GM04503 (cell line): ENCODE measurements around the gene GNAI3.

Experiments
- DNase-seq: peaks from one replicate; pipeline ENCODE4 v3.0.0-alpha.2; 2012; ENCODE audit warnings: low read depth

The GNAI3 gene

GRCh38 chr1:109548321-109549267 lies at the start of gene GNAI3:
TSS of gene GNAI3 (plus strand) at chr1:109548615. CDS start at chr1:109548721, 106 bp downstream.
- peak; percentile 77 for DNase-seq

- DNase-seq, result no peak
Observed at GRCh38 chr1:109499081-109499480, 49.3 kb upstream of the GNAI3 start.

GRCh38 chr1:109499661-109500536 lies 48.5 kb upstream of the GNAI3 start:
- DNase-seq, result no peak

GRCh38 chr1:109500941-109501381 lies 47.5 kb upstream of the GNAI3 start:
- peak; percentile 82 for DNase-seq

- no peak for DNase-seq
Observed at GRCh38 chr1:109501644-109502363, 46.6 kb upstream of the GNAI3 start.

GRCh38 chr1:109502364-109502851 lies 46.0 kb upstream of the GNAI3 start:
- DNase-seq, result no peak

- DNase-seq, result no peak
Observed at GRCh38 chr1:109503935-109504334, 44.5 kb upstream of the GNAI3 start.

- no peak for DNase-seq
Observed at GRCh38 chr1:109504974-109505373, 43.4 kb upstream of the GNAI3 start.

- no peak for DNase-seq
Observed at GRCh38 chr1:109508001-109508872, 40.2 kb upstream of the GNAI3 start.

GRCh38 chr1:109508873-109509175 lies 39.6 kb upstream of the GNAI3 start:
- no peak for DNase-seq

- DNase-seq, result no peak
Observed at GRCh38 chr1:109509176-109510134, 39.0 kb upstream of the GNAI3 start, which contains the start of gene AMIGO1. TSS of gene AMIGO1 (minus strand) at chr1:109509727. CDS start at chr1:109508912, 815 bp downstream.

GRCh38 chr1:109513110-109513710 lies 35.2 kb upstream of the GNAI3 start:
- DNase-seq, result no peak

- DNase-seq, result no peak
Observed at GRCh38 chr1:109514846-109515245, 33.6 kb upstream of the GNAI3 start.

- DNase-seq, result no peak
Observed at GRCh38 chr1:109516872-109517271, 31.5 kb upstream of the GNAI3 start.

GRCh38 chr1:109517337-109517736 lies 31.1 kb upstream of the GNAI3 start:
- no peak for DNase-seq

- no peak for DNase-seq
Observed at GRCh38 chr1:109521002-109521951, 27.1 kb upstream of the GNAI3 start.

GRCh38 chr1:109522026-109522425 lies 26.4 kb upstream of the GNAI3 start:
- no peak for DNase-seq

GRCh38 chr1:109523706-109524105 lies 24.7 kb upstream of the GNAI3 start:
- DNase-seq, result no peak
